ENCODE results near the gene DEPDC7. TPM values are rescaled to one million over a fixed set of nuclear protein-coding genes. Genes with fewer than 3 reads are reported as not detected.
"Not testable (repeated sequence)": the region's sequence is repeated elsewhere in the genome, so short reads cannot be mapped to it uniquely, and the experiment has no call there.

DEPDC7 gene
- polyA plus RNA-seq, 1 donor from 2014 or later, result not detected

GRCh38 chr11:33039274-33040032, 23.8 kb downstream of the DEPDC7 start, which contains the start of gene TCP11L1:
TSS of gene TCP11L1 (plus strand) at chr11:33039572. CDS start at chr11:33043774, 4,202 bp downstream.
- Mint-ChIP-seq H3K4me1 (peaks cover 11 to 13% (median 12%) of the 10 kb centered on the region in 3 donors), H3K9me3 (no peaks in the 10 kb centered on the region), H3K4me3 (peak within 1 kb of the TSS; percentile 93 to 98 (median 97)), H3K36me3 (no peaks in the 10 kb centered on the region), H3K27ac (peak within 1 kb of the TSS; percentile 86 to 99 (median 95)), H3K27me3 (peaks cover 6% of the 10 kb centered on the region)

- Mint-ChIP-seq H3K27ac (peak overlapping the region; percentile 83 to 99 (median 92)), H3K27me3 (peaks cover under 1% of the 10 kb centered on the region), H3K9me3 (no peaks in the 10 kb centered on the region), H3K4me3 (peak overlapping the region; percentile 93 to 98 (median 96)), H3K36me3 (no peaks in the 10 kb centered on the region), H3K4me1 (peaks cover 11 to 13% (median 12%) of the 10 kb centered on the region in 3 donors)
Observed at GRCh38 chr11:33040033-33040861, 24.6 kb downstream of the DEPDC7 start.

- H3K9me3 Mint-ChIP-seq, result no peaks in the 10 kb centered on the region
- H3K4me3 Mint-ChIP-seq, result peak overlapping the region; percentile 93 to 98 (median 96)
- peak overlapping the region in 2 of 3 donors; percentile 83 to 99 for H3K27ac Mint-ChIP-seq
- H3K27me3 Mint-ChIP-seq, result no peaks in the 10 kb centered on the region
- H3K4me1 Mint-ChIP-seq, result peaks cover 11 to 13% (median 12%) of the 10 kb centered on the region in 3 donors
- peaks cover 4% of the 10 kb centered on the region for H3K36me3 Mint-ChIP-seq
Observed at GRCh38 chr11:33040862-33041453, 25.3 kb downstream of the DEPDC7 start.

GRCh38 chr11:33043221-33043830, 27.6 kb downstream of the DEPDC7 start:
- no peaks in the 10 kb centered on the region for H3K27me3 Mint-ChIP-seq
- peak overlapping the region in 1 of 4 donors; percentile 40 for H3K4me3 Mint-ChIP-seq
- no peak overlapping the region for H3K27ac Mint-ChIP-seq
- H3K9me3 Mint-ChIP-seq, result no peaks in the 10 kb centered on the region
- peaks cover 5% of the 10 kb centered on the region for H3K36me3 Mint-ChIP-seq
- peaks cover 11 to 13% (median 12%) of the 10 kb centered on the region in 3 donors for H3K4me1 Mint-ChIP-seq

- Mint-ChIP-seq H3K36me3 (peaks cover 8% of the 10 kb centered on the region), H3K9me3 (no peaks in the 10 kb centered on the region), H3K4me3 (no peak overlapping the region), H3K27ac (no peak overlapping the region), H3K27me3 (no peaks in the 10 kb centered on the region), H3K4me1 (peaks cover 10 to 13% (median 11%) of the 10 kb centered on the region in 3 donors)
Observed at GRCh38 chr11:33044285-33044756, 28.6 kb downstream of the DEPDC7 start.

GRCh38 chr11:33045551-33046255, 30.0 kb downstream of the DEPDC7 start:
- H3K27ac Mint-ChIP-seq, result peak overlapping the region in 1 of 3 donors; percentile 59
- no peaks in the 10 kb centered on the region for H3K27me3 Mint-ChIP-seq
- H3K9me3 Mint-ChIP-seq, result no peaks in the 10 kb centered on the region
- H3K4me1 Mint-ChIP-seq, result peaks cover 4 to 7% (median 4%) of the 10 kb centered on the region in 3 donors
- H3K36me3 Mint-ChIP-seq, result peaks cover 10% of the 10 kb centered on the region
- H3K4me3 Mint-ChIP-seq, result no peak overlapping the region

- H3K4me3 Mint-ChIP-seq, H3K27me3 Mint-ChIP-seq, H3K9me3 Mint-ChIP-seq, H3K27ac Mint-ChIP-seq, H3K4me1 Mint-ChIP-seq: not testable (repeated sequence)
- peaks cover 10% of the 10 kb centered on the region for H3K36me3 Mint-ChIP-seq
Observed at GRCh38 chr11:33048701-33049100, 33.0 kb downstream of the DEPDC7 start.

- not testable (repeated sequence) for H3K4me1 Mint-ChIP-seq, H3K27me3 Mint-ChIP-seq, H3K9me3 Mint-ChIP-seq, H3K27ac Mint-ChIP-seq, H3K4me3 Mint-ChIP-seq
- H3K36me3 Mint-ChIP-seq, result peaks cover 10% of the 10 kb centered on the region
Observed at GRCh38 chr11:33049565-33050408, 34.1 kb downstream of the DEPDC7 start.

GRCh38 chr11:33052231-33052630, 36.6 kb downstream of the DEPDC7 start:
- Mint-ChIP-seq H3K36me3 (peaks cover 8% of the 10 kb centered on the region), H3K4me3 (peak overlapping the region in 1 of 4 donors; percentile 49)

GRCh38 chr11:33055375-33055774, 39.7 kb downstream of the DEPDC7 start:
- no peaks in the 10 kb centered on the region for H3K9me3 Mint-ChIP-seq
- H3K4me3 Mint-ChIP-seq, result no peak overlapping the region
- H3K27ac Mint-ChIP-seq, result peak overlapping the region in 1 of 3 donors; percentile 9
- H3K27me3 Mint-ChIP-seq, result no peaks in the 10 kb centered on the region
- H3K4me1 Mint-ChIP-seq, result no peaks in the 10 kb centered on the region
- peaks cover 2% of the 10 kb centered on the region for H3K36me3 Mint-ChIP-seq

More at GRCh38 chr11:33052231-33052630, 36.6 kb downstream of the DEPDC7 start:
- H3K4me1 Mint-ChIP-seq, result no peaks in the 10 kb centered on the region
- H3K9me3 Mint-ChIP-seq, result no peaks in the 10 kb centered on the region
- no peak overlapping the region for H3K27ac Mint-ChIP-seq
- H3K27me3 Mint-ChIP-seq, result no peaks in the 10 kb centered on the region

GRCh38 chr11:33057284-33057683, 41.6 kb downstream of the DEPDC7 start:
- peaks cover 2% of the 10 kb centered on the region for H3K36me3 Mint-ChIP-seq
- H3K27ac Mint-ChIP-seq, result no peak overlapping the region
- H3K9me3 Mint-ChIP-seq, result no peaks in the 10 kb centered on the region
- no peak overlapping the region for H3K4me3 Mint-ChIP-seq
- H3K27me3 Mint-ChIP-seq, result no peaks in the 10 kb centered on the region
- no peaks in the 10 kb centered on the region for H3K4me1 Mint-ChIP-seq

- Mint-ChIP-seq H3K27ac (peak overlapping the region in 1 of 3 donors; percentile 62), H3K27me3 (no peaks in the 10 kb centered on the region), H3K4me1 (peaks cover 3 to 12% (median 10%) of the 10 kb centered on the region in 3 donors), H3K9me3 (no peaks in the 10 kb centered on the region), H3K36me3 (peaks cover 6% of the 10 kb centered on the region), H3K4me3 (no peak overlapping the region)
Observed at GRCh38 chr11:33059331-33060007, 43.8 kb downstream of the DEPDC7 start.

GRCh38 chr11:33060271-33060670, 44.6 kb downstream of the DEPDC7 start:
- Mint-ChIP-seq H3K27me3 (no peaks in the 10 kb centered on the region), H3K36me3 (peaks cover 6% of the 10 kb centered on the region), H3K4me1 (peaks cover 7 to 15% (median 13%) of the 10 kb centered on the region in 3 donors), H3K27ac (peak overlapping the region in 1 of 3 donors; percentile 62), H3K4me3 (peak overlapping the region in 1 of 4 donors; percentile 54), H3K9me3 (no peaks in the 10 kb centered on the region)
